Umbilical cord (tissue), 2 donors: ENCODE measurements around the gene ZNF443. TPM values are rescaled to one million over a fixed set of nuclear protein-coding genes. Genes with fewer than 3 reads are reported as not detected.
"Not testable (repeated sequence)": the region's sequence is repeated elsewhere in the genome, so short reads cannot be mapped to it uniquely, and the experiment has no call there.

Experiments used
- DNase-seq: peaks from one replicate; pipeline ENCODE4 v3.0.0-alpha.2; 2015; ENCODE audit warnings: low spot score
- total RNA-seq: library from RNA; depleted of rRNA; stranded (reverse); fragments of >200 nt; gene quantifications from one replicate; pipeline ENCODE4 v1.2.3, GENCODE V29; 2014; ENCODE audit warnings: low replicate concordance; ENCODE audit not compliant: insufficient read depth

ZNF443 gene
- total RNA-seq, 1 donor from 2014 or later, result 9.1 TPM

DNA sequence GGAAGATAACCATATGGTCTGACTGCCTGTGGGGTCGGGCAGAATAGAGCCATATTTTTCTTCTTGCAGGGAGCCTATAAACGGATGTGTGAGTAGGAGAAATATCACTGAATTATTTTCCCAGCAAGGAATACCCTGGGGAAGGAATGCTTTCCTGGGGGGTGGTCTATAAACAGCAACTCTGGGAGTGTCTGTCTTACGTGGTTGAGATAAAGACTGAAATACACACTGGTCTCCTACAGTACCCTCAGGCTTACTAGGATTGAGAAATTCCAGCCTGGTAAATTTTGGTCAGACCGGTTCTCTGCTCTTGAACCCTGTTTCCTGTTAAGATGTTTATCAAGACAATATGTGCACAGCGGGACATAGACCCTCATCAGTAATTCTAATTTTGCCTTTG, 23.5 kb downstream of the ZNF443 start:
- not testable (repeated sequence) for DNase-seq

GRCh38 chr19:12411893-12412292, 28.9 kb downstream of the ZNF443 start:
- no peak for DNase-seq

GRCh38 chr19:12400633-12401502, 40.0 kb downstream of the ZNF443 start, which contains the start of gene ZNF799:
Gene ZNF799, minus strand, starts transcription at chr19:12401271. Its CDS starts 201 bp downstream, at chr19:12401070.
- DNase-seq, result peak; percentile 99

DNA sequence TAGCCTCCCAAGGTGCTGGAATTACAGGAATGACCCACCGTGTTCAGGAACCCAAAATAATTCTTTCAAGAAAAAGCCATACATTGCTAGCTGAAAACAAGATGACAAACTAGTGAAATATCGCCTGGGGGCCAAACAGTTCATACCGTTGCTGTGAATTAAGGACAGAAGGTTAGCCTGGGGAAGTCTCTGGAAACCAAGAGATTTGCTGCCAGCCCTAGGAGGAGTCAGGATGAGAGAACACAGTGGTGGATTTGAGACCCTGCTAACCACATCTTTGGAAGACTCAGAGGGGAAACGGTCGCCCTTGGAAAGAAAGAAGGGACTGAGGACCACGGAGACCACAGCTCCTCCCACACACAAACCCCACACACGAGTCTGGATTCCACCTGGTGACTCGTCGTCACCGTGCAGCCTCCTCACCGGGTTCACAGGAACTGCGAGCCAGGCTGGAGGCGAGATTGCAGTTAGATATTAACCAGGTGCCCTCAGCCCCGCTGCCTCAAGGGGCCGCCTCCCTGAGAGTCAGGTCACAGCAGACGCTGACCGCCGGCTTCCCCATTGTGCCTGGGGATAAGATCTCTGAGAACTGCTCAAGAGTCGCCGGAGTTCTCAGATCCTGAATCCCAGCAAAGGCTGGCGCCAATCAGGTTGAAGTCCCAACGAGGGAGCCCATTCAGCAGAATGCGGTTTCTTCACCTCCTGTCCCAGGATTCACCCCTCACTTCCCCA, 40.8 kb downstream of the ZNF443 start:
- DNase-seq, result peak; percentile 5

- not testable (repeated sequence) for DNase-seq
These were observed 49.7 kb downstream of the ZNF443 start for GRCh38 chr19:12391148-12391547.

GRCh38 chr19:12386365-12386764, 54.5 kb downstream of the ZNF443 start:
- DNase-seq, result not testable (repeated sequence)

- DNase-seq, result no peak
These were observed 60.4 kb downstream of the ZNF443 start for GRCh38 chr19:12380444-12380737.

GRCh38 chr19:12379732-12380443, 60.9 kb downstream of the ZNF443 start:
- DNase-seq, result no peak

Other genes with a start within 250 kb of the ZNF443 start
- 11.1 TPM for gene ZNF44, start 146.1 kb downstream of the ZNF443 start, total RNA-seq
- gene ZNF563, start 107.4 kb downstream of the ZNF443 start, total RNA-seq, result 8.2 TPM
- gene ZNF442, start 75.3 kb downstream of the ZNF443 start, total RNA-seq, result 10.6 TPM
- gene ZNF799, start 39.8 kb downstream of the ZNF443 start, total RNA-seq, result 10.4 TPM
- 7.9 TPM for gene ZNF709, start 43.8 kb upstream of the ZNF443 start, total RNA-seq
- gene ZNF564, start 110.5 kb upstream of the ZNF443 start, total RNA-seq, result 26.5 TPM
- gene ZNF490, start 169.8 kb upstream of the ZNF443 start, total RNA-seq, result 4.1 TPM
- 19.0 TPM for gene ZNF791, start 169.9 kb upstream of the ZNF443 start, total RNA-seq
- gene MAN2B1, start 225.7 kb upstream of the ZNF443 start, total RNA-seq, result 22.1 TPM
- 24.8 TPM for gene WDR83, start 225.8 kb upstream of the ZNF443 start, total RNA-seq
- gene DHPS, start 240.9 kb upstream of the ZNF443 start, total RNA-seq, result 36.4 TPM
- not detected for gene GNG14, start 247.0 kb upstream of the ZNF443 start, total RNA-seq